HEK293 (cell line): ENCODE data around the gene SCAF1.
A peak's percentile ranks its signal among the peaks of the same experiment; 100 is the strongest.

Experiments
- CTCF ChIP-seq: fragments of 450-650 bp; formaldehyde crosslinking; IDR thresholded peaks from 2 replicates; pipeline ENCODE4 v1.5.1; 2016; ENCODE audit warnings: missing biosample characterization, missing genetic modification characterization
- HIC1 ChIP-seq: fragments of 450-650 bp; formaldehyde crosslinking; IDR thresholded peaks from 2 replicates; pipeline ENCODE4 v1.5.1; 2016; ENCODE audit warnings: missing biosample characterization, missing genetic modification characterization
- IKZF3 ChIP-seq: fragments of 450-650 bp; IDR thresholded peaks from 2 replicates; pipeline ENCODE4 v1.5.0; 2018; ENCODE audit warnings: missing biosample characterization, mild to moderate bottlenecking, missing genetic modification characterization, moderate library complexity
- TCF7L2 ChIP-seq: IDR thresholded peaks from 2 replicates; pipeline ENCODE4 v1.6.1; 2011; ENCODE audit warnings: low read depth, mild to moderate bottlenecking, inconsistent platforms, low read length, moderate library complexity, borderline replicate concordance
- ZBTB49 ChIP-seq: fragments of 450-650 bp; formaldehyde crosslinking; IDR thresholded peaks from 2 replicates; pipeline ENCODE4 v1.5.1; 2016; ENCODE audit warnings: missing biosample characterization, missing genetic modification characterization, low read depth
- ZFP3 ChIP-seq: fragments of 450-650 bp; formaldehyde crosslinking; IDR thresholded peaks from 2 replicates; pipeline ENCODE4 v1.5.1; 2016; ENCODE audit warnings: low read depth, missing biosample characterization, missing genetic modification characterization
- ZNF132 ChIP-seq: fragments of 450-650 bp; formaldehyde crosslinking; IDR thresholded peaks from 2 replicates; pipeline ENCODE4 v1.5.1; 2017; ENCODE audit warnings: missing biosample characterization, missing genetic modification characterization, borderline replicate concordance
- ZNF23 ChIP-seq: fragments of 450-650 bp; formaldehyde crosslinking; IDR thresholded peaks from 2 replicates; pipeline ENCODE4 v1.5.1; 2016; ENCODE audit warnings: missing biosample characterization, missing genetic modification characterization, borderline replicate concordance
- ZNF302 ChIP-seq: fragments of 450-650 bp; formaldehyde crosslinking; IDR thresholded peaks from 2 replicates; pipeline ENCODE4 v1.5.1; 2016; ENCODE audit warnings: missing biosample characterization, missing genetic modification characterization, low read depth
- ZNF324 ChIP-seq: fragments of 450-650 bp; formaldehyde crosslinking; IDR thresholded peaks from 2 replicates; pipeline ENCODE4 v1.5.1; 2016; ENCODE audit warnings: missing biosample characterization, missing genetic modification characterization
- ZNF350 ChIP-seq: fragments of 450-650 bp; formaldehyde crosslinking; IDR thresholded peaks from 2 replicates; pipeline ENCODE4 v1.5.0; 2017; ENCODE audit warnings: missing biosample characterization, mild to moderate bottlenecking, missing genetic modification characterization
- ZNF561 ChIP-seq: fragments of 450-650 bp; IDR thresholded peaks from 2 replicates; pipeline ENCODE4 v1.5.1; 2018; ENCODE audit warnings: missing biosample characterization, missing genetic modification characterization, borderline replicate concordance
- ZNF596 ChIP-seq: fragments of 450-650 bp; IDR thresholded peaks from 2 replicates; pipeline ENCODE4 v1.5.0; 2018; ENCODE audit warnings: missing biosample characterization, mild to moderate bottlenecking, missing genetic modification characterization, moderate library complexity
- ZSCAN4 ChIP-seq: fragments of 450-650 bp; formaldehyde crosslinking; IDR thresholded peaks from 2 replicates; pipeline ENCODE4 v1.5.1; 2017; ENCODE audit warnings: missing biosample characterization, missing genetic modification characterization
- TF ChIP-seq, protein P1 (sequence below): fragments of 450-650 bp; IDR thresholded peaks from 2 replicates; pipeline ENCODE4 v1.5.1; 2018; ENCODE audit warnings: missing biosample characterization, mild to moderate bottlenecking, missing genetic modification characterization
- TF ChIP-seq, protein P2 (sequence below): fragments of 450-650 bp; formaldehyde crosslinking; IDR thresholded peaks from 2 replicates; pipeline ENCODE4 v1.5.1; 2016; ENCODE audit warnings: missing biosample characterization, missing genetic modification characterization, borderline replicate concordance
- TF ChIP-seq, protein P3 (sequence below): fragments of 450-650 bp; formaldehyde crosslinking; IDR thresholded peaks from 2 replicates; pipeline ENCODE4 v1.5.1; 2016; ENCODE audit warnings: missing biosample characterization, missing genetic modification characterization
- TF ChIP-seq, protein P4 (sequence below): fragments of 450-650 bp; formaldehyde crosslinking; IDR thresholded peaks from 2 replicates; pipeline ENCODE4 v1.5.1; 2016; ENCODE audit warnings: missing biosample characterization, missing genetic modification characterization

Gene SCAF1

DNA sequence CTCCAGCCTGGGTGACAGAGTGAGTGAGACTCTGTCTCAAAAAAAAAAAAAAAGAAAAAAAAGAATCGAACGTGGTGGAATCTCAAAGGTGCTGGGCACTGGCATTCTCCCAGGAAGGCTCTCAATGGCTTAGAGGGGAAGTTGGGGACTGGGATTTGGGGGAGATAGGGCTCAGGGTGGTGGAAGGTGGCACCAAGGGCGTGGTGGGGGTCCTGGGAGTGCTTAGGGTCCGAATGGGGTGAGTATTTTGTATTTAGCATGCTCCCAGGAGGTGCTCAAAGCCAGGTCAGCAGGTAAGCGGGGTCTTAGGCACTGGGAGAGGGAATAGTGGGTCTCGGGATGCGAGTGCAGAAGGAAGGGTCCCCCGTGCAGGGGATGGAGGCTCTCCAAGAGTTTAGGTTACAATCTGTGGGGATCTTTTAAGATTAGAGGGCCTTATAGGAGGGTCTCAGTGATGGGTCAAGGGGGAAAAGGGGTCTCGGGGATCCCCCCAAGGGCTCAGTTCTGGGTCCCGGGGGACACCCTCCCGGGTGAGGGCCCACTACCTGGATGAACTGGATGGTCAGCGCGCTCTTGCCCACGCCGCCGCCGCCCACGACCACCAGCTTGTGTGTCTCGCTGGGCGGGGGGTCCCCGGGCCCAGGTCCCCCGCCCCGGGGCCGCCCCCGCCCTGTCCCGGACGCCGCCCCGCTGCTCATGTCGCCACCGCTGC is 2.5 kb upstream of the SCAF1 start (continued):
- TF ChIP-seq, protein P1, sequence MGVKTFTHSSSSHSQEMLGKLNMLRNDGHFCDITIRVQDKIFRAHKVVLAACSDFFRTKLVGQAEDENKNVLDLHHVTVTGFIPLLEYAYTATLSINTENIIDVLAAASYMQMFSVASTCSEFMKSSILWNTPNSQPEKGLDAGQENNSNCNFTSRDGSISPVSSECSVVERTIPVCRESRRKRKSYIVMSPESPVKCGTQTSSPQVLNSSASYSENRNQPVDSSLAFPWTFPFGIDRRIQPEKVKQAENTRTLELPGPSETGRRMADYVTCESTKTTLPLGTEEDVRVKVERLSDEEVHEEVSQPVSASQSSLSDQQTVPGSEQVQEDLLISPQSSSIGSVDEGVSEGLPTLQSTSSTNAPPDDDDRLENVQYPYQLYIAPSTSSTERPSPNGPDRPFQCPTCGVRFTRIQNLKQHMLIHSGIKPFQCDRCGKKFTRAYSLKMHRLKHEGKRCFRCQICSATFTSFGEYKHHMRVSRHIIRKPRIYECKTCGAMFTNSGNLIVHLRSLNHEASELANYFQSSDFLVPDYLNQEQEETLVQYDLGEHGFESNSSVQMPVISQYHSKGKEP (tag by site-specific recombination), result no peak
- TF ChIP-seq CTCF (tag by site-specific recombination) (no peak), ZNF561 (tag by site-specific recombination) (no peak), ZNF350 (no peak), TCF7L2 (no peak), ZNF324 (tag by site-specific recombination) (no peak), ZFP3 (tag by site-specific recombination) (no peak), ZBTB49 (tag by site-specific recombination) (no peak), ZNF23 (no peak), ZSCAN4 (no peak), IKZF3 (tag by site-specific recombination) (no peak), ZNF302 (no peak), ZNF596 (no peak), HIC1 (no peak), ZNF132 (tag by site-specific recombination) (no peak)
- TF ChIP-seq, protein P2, sequence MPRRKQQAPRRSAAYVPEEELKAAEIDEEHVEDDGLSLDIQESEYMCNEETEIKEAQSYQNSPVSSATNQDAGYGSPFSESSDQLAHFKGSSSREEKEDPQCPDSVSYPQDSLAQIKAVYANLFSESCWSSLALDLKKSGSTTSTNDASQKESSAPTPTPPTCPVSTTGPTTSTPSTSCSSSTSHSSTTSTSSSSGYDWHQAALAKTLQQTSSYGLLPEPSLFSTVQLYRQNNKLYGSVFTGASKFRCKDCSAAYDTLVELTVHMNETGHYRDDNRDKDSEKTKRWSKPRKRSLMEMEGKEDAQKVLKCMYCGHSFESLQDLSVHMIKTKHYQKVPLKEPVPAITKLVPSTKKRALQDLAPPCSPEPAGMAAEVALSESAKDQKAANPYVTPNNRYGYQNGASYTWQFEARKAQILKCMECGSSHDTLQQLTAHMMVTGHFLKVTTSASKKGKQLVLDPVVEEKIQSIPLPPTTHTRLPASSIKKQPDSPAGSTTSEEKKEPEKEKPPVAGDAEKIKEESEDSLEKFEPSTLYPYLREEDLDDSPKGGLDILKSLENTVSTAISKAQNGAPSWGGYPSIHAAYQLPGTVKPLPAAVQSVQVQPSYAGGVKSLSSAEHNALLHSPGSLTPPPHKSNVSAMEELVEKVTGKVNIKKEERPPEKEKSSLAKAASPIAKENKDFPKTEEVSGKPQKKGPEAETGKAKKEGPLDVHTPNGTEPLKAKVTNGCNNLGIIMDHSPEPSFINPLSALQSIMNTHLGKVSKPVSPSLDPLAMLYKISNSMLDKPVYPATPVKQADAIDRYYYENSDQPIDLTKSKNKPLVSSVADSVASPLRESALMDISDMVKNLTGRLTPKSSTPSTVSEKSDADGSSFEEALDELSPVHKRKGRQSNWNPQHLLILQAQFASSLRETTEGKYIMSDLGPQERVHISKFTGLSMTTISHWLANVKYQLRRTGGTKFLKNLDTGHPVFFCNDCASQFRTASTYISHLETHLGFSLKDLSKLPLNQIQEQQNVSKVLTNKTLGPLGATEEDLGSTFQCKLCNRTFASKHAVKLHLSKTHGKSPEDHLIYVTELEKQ (tag by site-specific recombination), result no peak
- TF ChIP-seq, protein P3, sequence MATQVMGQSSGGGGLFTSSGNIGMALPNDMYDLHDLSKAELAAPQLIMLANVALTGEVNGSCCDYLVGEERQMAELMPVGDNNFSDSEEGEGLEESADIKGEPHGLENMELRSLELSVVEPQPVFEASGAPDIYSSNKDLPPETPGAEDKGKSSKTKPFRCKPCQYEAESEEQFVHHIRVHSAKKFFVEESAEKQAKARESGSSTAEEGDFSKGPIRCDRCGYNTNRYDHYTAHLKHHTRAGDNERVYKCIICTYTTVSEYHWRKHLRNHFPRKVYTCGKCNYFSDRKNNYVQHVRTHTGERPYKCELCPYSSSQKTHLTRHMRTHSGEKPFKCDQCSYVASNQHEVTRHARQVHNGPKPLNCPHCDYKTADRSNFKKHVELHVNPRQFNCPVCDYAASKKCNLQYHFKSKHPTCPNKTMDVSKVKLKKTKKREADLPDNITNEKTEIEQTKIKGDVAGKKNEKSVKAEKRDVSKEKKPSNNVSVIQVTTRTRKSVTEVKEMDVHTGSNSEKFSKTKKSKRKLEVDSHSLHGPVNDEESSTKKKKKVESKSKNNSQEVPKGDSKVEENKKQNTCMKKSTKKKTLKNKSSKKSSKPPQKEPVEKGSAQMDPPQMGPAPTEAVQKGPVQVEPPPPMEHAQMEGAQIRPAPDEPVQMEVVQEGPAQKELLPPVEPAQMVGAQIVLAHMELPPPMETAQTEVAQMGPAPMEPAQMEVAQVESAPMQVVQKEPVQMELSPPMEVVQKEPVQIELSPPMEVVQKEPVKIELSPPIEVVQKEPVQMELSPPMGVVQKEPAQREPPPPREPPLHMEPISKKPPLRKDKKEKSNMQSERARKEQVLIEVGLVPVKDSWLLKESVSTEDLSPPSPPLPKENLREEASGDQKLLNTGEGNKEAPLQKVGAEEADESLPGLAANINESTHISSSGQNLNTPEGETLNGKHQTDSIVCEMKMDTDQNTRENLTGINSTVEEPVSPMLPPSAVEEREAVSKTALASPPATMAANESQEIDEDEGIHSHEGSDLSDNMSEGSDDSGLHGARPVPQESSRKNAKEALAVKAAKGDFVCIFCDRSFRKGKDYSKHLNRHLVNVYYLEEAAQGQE (tag by site-specific recombination), result no peak
- TF ChIP-seq, protein P4, sequence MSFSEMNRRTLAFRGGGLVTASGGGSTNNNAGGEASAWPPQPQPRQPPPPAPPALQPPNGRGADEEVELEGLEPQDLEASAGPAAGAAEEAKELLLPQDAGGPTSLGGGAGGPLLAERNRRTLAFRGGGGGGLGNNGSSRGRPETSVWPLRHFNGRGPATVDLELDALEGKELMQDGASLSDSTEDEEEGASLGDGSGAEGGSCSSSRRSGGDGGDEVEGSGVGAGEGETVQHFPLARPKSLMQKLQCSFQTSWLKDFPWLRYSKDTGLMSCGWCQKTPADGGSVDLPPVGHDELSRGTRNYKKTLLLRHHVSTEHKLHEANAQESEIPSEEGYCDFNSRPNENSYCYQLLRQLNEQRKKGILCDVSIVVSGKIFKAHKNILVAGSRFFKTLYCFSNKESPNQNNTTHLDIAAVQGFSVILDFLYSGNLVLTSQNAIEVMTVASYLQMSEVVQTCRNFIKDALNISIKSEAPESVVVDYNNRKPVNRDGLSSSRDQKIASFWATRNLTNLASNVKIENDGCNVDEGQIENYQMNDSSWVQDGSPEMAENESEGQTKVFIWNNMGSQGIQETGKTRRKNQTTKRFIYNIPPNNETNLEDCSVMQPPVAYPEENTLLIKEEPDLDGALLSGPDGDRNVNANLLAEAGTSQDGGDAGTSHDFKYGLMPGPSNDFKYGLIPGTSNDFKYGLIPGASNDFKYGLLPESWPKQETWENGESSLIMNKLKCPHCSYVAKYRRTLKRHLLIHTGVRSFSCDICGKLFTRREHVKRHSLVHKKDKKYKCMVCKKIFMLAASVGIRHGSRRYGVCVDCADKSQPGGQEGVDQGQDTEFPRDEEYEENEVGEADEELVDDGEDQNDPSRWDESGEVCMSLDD (tag by site-specific recombination), result peak; percentile 48; the same call in 1 of the 2 replicates
